ENCODE data around the gene TTC12.

Gene TTC12

GRCh38 chr11:113385749-113386148 is 71.4 kb downstream of the TTC12 start:
- no peak for DNase-seq (ENCODE audit: low read depth)
- H3K4me3 ChIP-seq (ENCODE audit: low read depth, low read length) = no peak overlapping the region
- TF ChIP-seq CTCF (IDR thresholded peaks at IDR 0.05; ENCODE audit: low read depth, low read length) (no peak), POLR2A (IDR thresholded peaks at IDR 0.05; ENCODE audit: extremely low read depth, insufficient read length) (no peak), MAX (IDR thresholded peaks at IDR 0.05; ENCODE audit: low read depth, low read length) (no peak), MYC (IDR thresholded peaks at IDR 0.05; ENCODE audit: low read depth, low read length) (no peak)

- TF ChIP-seq MYC (IDR thresholded peaks at IDR 0.05; ENCODE audit: low read depth, low read length) (no peak), MAX (IDR thresholded peaks at IDR 0.05; ENCODE audit: low read depth, low read length) (no peak), CTCF (IDR thresholded peaks at IDR 0.05; ENCODE audit: low read depth, low read length) (no peak), POLR2A (IDR thresholded peaks at IDR 0.05; ENCODE audit: extremely low read depth, insufficient read length) (no peak)
- DNase-seq (ENCODE audit: low read depth) = no peak
- H3K4me3 ChIP-seq (ENCODE audit: low read depth, low read length) = no peak overlapping the region
Measured at GRCh38 chr11:113386866-113387265, 72.5 kb downstream of the TTC12 start.

- no peak for DNase-seq (ENCODE audit: low read depth)
- TF ChIP-seq POLR2A (IDR thresholded peaks at IDR 0.05; ENCODE audit: extremely low read depth, insufficient read length) = no peak
- TF ChIP-seq MAX (IDR thresholded peaks at IDR 0.05; ENCODE audit: low read depth, low read length) = no peak
- TF ChIP-seq MYC (IDR thresholded peaks at IDR 0.05; ENCODE audit: low read depth, low read length) = no peak
- TF ChIP-seq CTCF (IDR thresholded peaks at IDR 0.05; ENCODE audit: low read depth, low read length) = no peak
- no peak within 1 kb of the TSS for H3K4me3 ChIP-seq (ENCODE audit: low read depth, low read length)
Measured at GRCh38 chr11:113387605-113388211, 73.3 kb downstream of the TTC12 start, which contains the start of gene ANKK1. Gene ANKK1 (plus strand): TSS chr11:113387779. CDS start chr11:113387885, 106 bp downstream.

GRCh38 chr11:113389272-113389671 is 74.9 kb downstream of the TTC12 start:
- no peak overlapping the region for H3K4me3 ChIP-seq (ENCODE audit: low read depth, low read length)
- TF ChIP-seq POLR2A (IDR thresholded peaks at IDR 0.05; ENCODE audit: extremely low read depth, insufficient read length) (no peak), MAX (IDR thresholded peaks at IDR 0.05; ENCODE audit: low read depth, low read length) (no peak), MYC (IDR thresholded peaks at IDR 0.05; ENCODE audit: low read depth, low read length) (no peak)
- DNase-seq (ENCODE audit: low read depth) = no peak

GRCh38 chr11:113392236-113392921 is 78.0 kb downstream of the TTC12 start:
- H3K4me3 ChIP-seq (ENCODE audit: low read depth, low read length) = no peak overlapping the region
- no peak for TF ChIP-seq MYC (IDR thresholded peaks at IDR 0.05; ENCODE audit: low read depth, low read length)
- no peak for TF ChIP-seq MAX (IDR thresholded peaks at IDR 0.05; ENCODE audit: low read depth, low read length)
- TF ChIP-seq CTCF (IDR thresholded peaks at IDR 0.05; ENCODE audit: low read depth, low read length) = no peak
- TF ChIP-seq POLR2A (IDR thresholded peaks at IDR 0.05; ENCODE audit: extremely low read depth, insufficient read length) = no peak
- DNase-seq (ENCODE audit: low read depth) = no peak

GRCh38 chr11:113393501-113393985 is 79.2 kb downstream of the TTC12 start:
- TF ChIP-seq MAX (IDR thresholded peaks at IDR 0.05; ENCODE audit: low read depth, low read length) (no peak), POLR2A (IDR thresholded peaks at IDR 0.05; ENCODE audit: extremely low read depth, insufficient read length) (no peak), MYC (IDR thresholded peaks at IDR 0.05; ENCODE audit: low read depth, low read length) (no peak), CTCF (IDR thresholded peaks at IDR 0.05; ENCODE audit: low read depth, low read length) (no peak)
- H3K4me3 ChIP-seq (ENCODE audit: low read depth, low read length) = no peak overlapping the region
- DNase-seq (ENCODE audit: low read depth) = no peak
